Liver (tissue), 9 donors: ENCODE data around the gene HJURP. TPM values are rescaled to one million over a fixed set of nuclear protein-coding genes. Genes with fewer than 3 reads are reported as not detected.

Source experiments
- DNase-seq: peaks from one replicate; pipeline ENCODE4 v3.0.0-alpha.2; 2017; ENCODE audit warnings: low spot score
- H3K27ac ChIP-seq, 2 donors: one replicate each; pipeline ENCODE4 v1.7.0; 2013; ENCODE audit warnings: inconsistent platforms in 2 of 2, low read length in 2 of 2, control low read depth in 1 of 2, low read depth in 1 of 2, mild to moderate bottlenecking in 1 of 2
- H3K27me3 ChIP-seq, 4 donors: one replicate each; pipeline versions ENCODE4 v1.6.1 to v1.7.0; 2013; ENCODE audit warnings: low read length in 3 of 4, inconsistent platforms in 1 of 4, mild to moderate bottlenecking in 1 of 4, moderate library complexity in 1 of 4; ENCODE audit not compliant: control insufficient read depth in 4 of 4, insufficient read depth in 4 of 4
- H3K36me3 ChIP-seq, 4 donors: one replicate each; pipeline versions ENCODE4 v1.6.1 to v1.7.0; 2013; ENCODE audit warnings: low read length in 3 of 4, mild to moderate bottlenecking in 3 of 4, low read depth in 1 of 4, moderate library complexity in 1 of 4; ENCODE audit not compliant: control insufficient read depth in 4 of 4, insufficient read depth in 3 of 4
- H3K4me1 ChIP-seq, 4 donors: one replicate each; pipeline versions ENCODE4 v1.6.1 to v1.7.0; 2013; ENCODE audit warnings: low read length in 3 of 4, mild to moderate bottlenecking in 3 of 4, moderate library complexity in 1 of 4; ENCODE audit not compliant: control insufficient read depth in 4 of 4, insufficient read depth in 4 of 4
- H3K4me3 ChIP-seq, 3 donors: one replicate each; pipeline versions ENCODE4 v1.6.1 to v1.7.0; 2013; ENCODE audit warnings: low read length in 3 of 3, control low read depth in 1 of 3, low read depth in 1 of 3, mild to moderate bottlenecking in 1 of 3
- H3K9ac ChIP-seq, 2 donors: one replicate each; pipeline ENCODE4 v1.7.0; 2013; ENCODE audit warnings: low read length in 2 of 2, mild to moderate bottlenecking in 2 of 2, moderate library complexity in 2 of 2, control low read depth in 1 of 2, low read depth in 1 of 2
- H3K9me3 ChIP-seq, 4 donors: one replicate each; pipeline versions ENCODE4 v1.6.1 to v1.7.0; 2013; ENCODE audit warnings: low read length in 3 of 4; ENCODE audit not compliant: control insufficient read depth in 4 of 4
- EGR1 ChIP-seq, 2 donors: IDR thresholded peaks; 2 replicates each; pipeline ENCODE4 v1.6.1; 2016 to 2018; ENCODE audit warnings: antibody characterized with exemption in 2 of 2, low read depth in 2 of 2
- FOXA1 ChIP-seq: IDR thresholded peaks from 2 replicates; pipeline ENCODE4 v1.6.1; 2016; ENCODE audit warnings: antibody characterized with exemption
- FOXA2 ChIP-seq: IDR thresholded peaks from 2 replicates; pipeline ENCODE4 v1.6.1; 2016; ENCODE audit warnings: antibody characterized with exemption
- GABPA ChIP-seq, 2 donors: IDR thresholded peaks in 1 of 2; conservative IDR thresholded peaks in 1 of 2; 2 replicates each; pipeline ENCODE4 v1.6.1; 2016; ENCODE audit warnings: antibody characterized with exemption in 2 of 2, mild to moderate bottlenecking in 1 of 2, moderate library complexity in 1 of 2
- HNF4A ChIP-seq, 2 donors: conservative IDR thresholded peaks; 2 replicates each; pipeline ENCODE4 v1.6.1; 2016; ENCODE audit warnings: antibody characterized with exemption in 2 of 2, mild to moderate bottlenecking in 2 of 2
- HNF4G ChIP-seq: IDR thresholded peaks from 2 replicates; pipeline ENCODE4 v1.6.1; 2016; ENCODE audit warnings: antibody characterized with exemption
- JUND ChIP-seq, 2 donors: IDR thresholded peaks; 2 replicates each; pipeline ENCODE4 v1.6.1; 2016; ENCODE audit warnings: antibody characterized with exemption in 2 of 2
- NR2F2 ChIP-seq: IDR thresholded peaks from 2 replicates; pipeline ENCODE4 v1.6.1; 2016; ENCODE audit warnings: antibody characterized with exemption
- RAD21 ChIP-seq, 2 donors: IDR thresholded peaks; 2 replicates each; pipeline ENCODE4 v1.6.1; 2016; ENCODE audit warnings: antibody characterized with exemption in 2 of 2, mild to moderate bottlenecking in 2 of 2
- RXRA ChIP-seq, 2 donors: IDR thresholded peaks; 2 replicates each; pipeline ENCODE4 v1.6.1; 2017 to 2018; ENCODE audit warnings: antibody characterized with exemption in 2 of 2, mild to moderate bottlenecking in 1 of 2
- SP1 ChIP-seq: IDR thresholded peaks from 2 replicates; pipeline ENCODE4 v1.6.1; 2018; ENCODE audit warnings: antibody characterized with exemption, mild to moderate bottlenecking
- TAF1 ChIP-seq: conservative IDR thresholded peaks from 2 replicates; pipeline ENCODE4 v1.6.1; 2016; ENCODE audit warnings: antibody characterized with exemption, mild to moderate bottlenecking
- YY1 ChIP-seq: IDR thresholded peaks from 2 replicates; pipeline ENCODE4 v1.6.1; 2016; ENCODE audit warnings: antibody characterized with exemption, mild to moderate bottlenecking
- WGBS: extraction: QIAGEN DNeasy Blood & Tissue Kit; methylation state at CpG from one replicate; pipeline ENCODE4 v1.1.7; 2013; 5-methylcytosine and 5-hydroxymethylcytosine counted together
- polyA plus RNA-seq, 2 donors: library from polyadenylated mRNA; stranded (reverse) in 1 of 2; unstranded in 1 of 2; fragments of 200-250 nt in 1 of 2; fragments of >200 nt in 1 of 2; fragmentation: Nextera tagmentation in 1 of 2; extraction: Ambion mirVana in 1 of 2; gene quantifications; one replicate each; pipeline versions ENCODE4 v1.2.1 to v1.2.3, GENCODE V29; 2013 to 2015
- total RNA-seq, 2 donors: library from RNA; depleted of rRNA; stranded (reverse); fragments of >200 nt; gene quantifications; one replicate each; pipeline ENCODE4 v1.2.3, GENCODE V29; 2014
- TF ChIP-seq, protein P1 (sequence below): IDR thresholded peaks from 2 replicates; pipeline ENCODE4 v1.6.1; 2016; ENCODE audit warnings: antibody characterized with exemption
- TF ChIP-seq, protein P2 (sequence below): IDR thresholded peaks from 2 replicates; pipeline ENCODE4 v1.6.1; 2016; ENCODE audit warnings: antibody characterized with exemption
- TF ChIP-seq, protein P3 (sequence below): IDR thresholded peaks from 2 replicates; pipeline ENCODE4 v1.6.1; 2016; ENCODE audit warnings: antibody characterized with exemption, mild to moderate bottlenecking
- TF ChIP-seq, protein P4 (sequence below): IDR thresholded peaks from 2 replicates; pipeline ENCODE4 v1.6.1; 2016; ENCODE audit warnings: antibody characterized with exemption
- TF ChIP-seq, protein P5 (sequence below): fragments of 150-350 bp; IDR thresholded peaks from 2 replicates; pipeline ENCODE4 v1.5.1; 2017; ENCODE audit warnings: improper control_type of control experiment, low read depth, low read length; ENCODE audit not compliant: missing input control
- donor health status: healthy.
- donor health status: healthy.
- donor health status: healthy.
- donor health status: healthy.
- donor health status: healthy.

The HJURP gene
- total and polyA plus RNA-seq, 4 donors: 0.08 to 32.9 (median 1.4) TPM

DNA sequence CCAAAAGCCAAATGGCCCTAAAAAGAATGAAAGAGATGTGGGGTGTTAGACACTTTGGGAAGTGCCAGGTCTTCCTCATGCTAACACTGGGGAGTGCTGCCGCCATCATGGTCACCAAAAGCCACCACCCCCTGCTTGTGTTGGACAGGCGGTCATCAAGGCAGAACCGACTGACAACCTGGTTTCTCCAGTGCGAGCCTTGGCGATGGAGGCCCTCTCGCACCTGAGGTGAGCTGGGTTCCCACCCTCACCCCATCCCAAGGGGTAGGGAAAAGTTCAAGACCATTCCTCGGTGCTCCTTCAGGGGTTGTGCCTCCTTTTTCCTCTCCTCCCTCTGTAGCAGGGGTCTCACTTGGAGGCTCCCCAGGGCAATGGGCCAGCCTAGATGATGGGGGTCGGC lies 42.6 kb downstream of the HJURP start:
- 91% methylated on average over 8 of the region's 8 CpGs for WGBS
- no peaks in the 10 kb centered on the region for H3K4me1 ChIP-seq
- TF ChIP-seq RAD21 (IDR thresholded peaks at IDR 0.05): no peak
- TF ChIP-seq, protein P1, sequence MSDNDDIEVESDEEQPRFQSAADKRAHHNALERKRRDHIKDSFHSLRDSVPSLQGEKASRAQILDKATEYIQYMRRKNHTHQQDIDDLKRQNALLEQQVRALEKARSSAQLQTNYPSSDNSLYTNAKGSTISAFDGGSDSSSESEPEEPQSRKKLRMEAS: no peak
- H3K27ac ChIP-seq: no peak overlapping the region
- no peaks in the 10 kb centered on the region for H3K36me3 ChIP-seq
- H3K9me3 ChIP-seq: no peaks in the 10 kb centered on the region
- no peak overlapping the region for H3K4me3 ChIP-seq
- H3K9ac ChIP-seq: no peak overlapping the region
- H3K27me3 ChIP-seq: no peaks in the 10 kb centered on the region
- no peak for DNase-seq

DNA sequence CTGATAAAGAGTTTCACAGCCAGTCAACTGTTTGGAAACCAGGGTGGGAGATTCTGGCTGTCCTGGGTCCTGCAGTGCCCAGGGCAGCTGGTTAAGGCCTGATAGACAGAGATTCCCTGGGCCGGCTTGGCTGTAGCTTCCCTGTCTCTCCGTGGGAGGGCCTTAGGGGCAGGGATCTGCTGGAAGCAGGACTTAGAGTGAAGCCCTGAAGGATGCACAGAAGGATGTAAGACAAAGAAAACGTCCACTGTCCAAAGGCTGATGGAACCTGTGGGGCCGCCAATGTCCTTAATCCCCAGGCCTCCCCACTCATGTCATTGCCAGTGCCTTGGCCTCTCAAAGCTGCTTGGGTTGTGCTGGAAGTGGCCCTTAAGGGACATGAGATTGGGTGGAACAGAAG lies 43.2 kb downstream of the HJURP start:
- WGBS: 84% methylated on average over 4 of the region's 4 CpGs
- no peaks in the 10 kb centered on the region for H3K9me3 ChIP-seq
- no peak overlapping the region for H3K27ac ChIP-seq
- H3K4me3 ChIP-seq: no peak overlapping the region
- TF ChIP-seq SP1: no peak
- no peak for TF ChIP-seq YY1
- TF ChIP-seq FOXA1: no peak
- TF ChIP-seq, protein P2, sequence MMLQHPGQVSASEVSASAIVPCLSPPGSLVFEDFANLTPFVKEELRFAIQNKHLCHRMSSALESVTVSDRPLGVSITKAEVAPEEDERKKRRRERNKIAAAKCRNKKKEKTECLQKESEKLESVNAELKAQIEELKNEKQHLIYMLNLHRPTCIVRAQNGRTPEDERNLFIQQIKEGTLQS: no peak
- no peak for TF ChIP-seq RAD21 (IDR thresholded peaks at IDR 0.05)
- no peak for TF ChIP-seq HNF4A (conservative IDR thresholded peaks at IDR 0.05)
- no peak for TF ChIP-seq GABPA (IDR thresholded peaks at IDR 0.05 in 1 of 2, conservative IDR thresholded peaks at IDR 0.05 in 1 of 2)
- no peak for TF ChIP-seq NR2F2
- TF ChIP-seq HNF4G: no peak
- no peak for TF ChIP-seq RXRA (IDR thresholded peaks at IDR 0.05)
- TF ChIP-seq, protein P1: no peak
- no peak for TF ChIP-seq JUND (IDR thresholded peaks at IDR 0.05)
- TF ChIP-seq, protein P3, sequence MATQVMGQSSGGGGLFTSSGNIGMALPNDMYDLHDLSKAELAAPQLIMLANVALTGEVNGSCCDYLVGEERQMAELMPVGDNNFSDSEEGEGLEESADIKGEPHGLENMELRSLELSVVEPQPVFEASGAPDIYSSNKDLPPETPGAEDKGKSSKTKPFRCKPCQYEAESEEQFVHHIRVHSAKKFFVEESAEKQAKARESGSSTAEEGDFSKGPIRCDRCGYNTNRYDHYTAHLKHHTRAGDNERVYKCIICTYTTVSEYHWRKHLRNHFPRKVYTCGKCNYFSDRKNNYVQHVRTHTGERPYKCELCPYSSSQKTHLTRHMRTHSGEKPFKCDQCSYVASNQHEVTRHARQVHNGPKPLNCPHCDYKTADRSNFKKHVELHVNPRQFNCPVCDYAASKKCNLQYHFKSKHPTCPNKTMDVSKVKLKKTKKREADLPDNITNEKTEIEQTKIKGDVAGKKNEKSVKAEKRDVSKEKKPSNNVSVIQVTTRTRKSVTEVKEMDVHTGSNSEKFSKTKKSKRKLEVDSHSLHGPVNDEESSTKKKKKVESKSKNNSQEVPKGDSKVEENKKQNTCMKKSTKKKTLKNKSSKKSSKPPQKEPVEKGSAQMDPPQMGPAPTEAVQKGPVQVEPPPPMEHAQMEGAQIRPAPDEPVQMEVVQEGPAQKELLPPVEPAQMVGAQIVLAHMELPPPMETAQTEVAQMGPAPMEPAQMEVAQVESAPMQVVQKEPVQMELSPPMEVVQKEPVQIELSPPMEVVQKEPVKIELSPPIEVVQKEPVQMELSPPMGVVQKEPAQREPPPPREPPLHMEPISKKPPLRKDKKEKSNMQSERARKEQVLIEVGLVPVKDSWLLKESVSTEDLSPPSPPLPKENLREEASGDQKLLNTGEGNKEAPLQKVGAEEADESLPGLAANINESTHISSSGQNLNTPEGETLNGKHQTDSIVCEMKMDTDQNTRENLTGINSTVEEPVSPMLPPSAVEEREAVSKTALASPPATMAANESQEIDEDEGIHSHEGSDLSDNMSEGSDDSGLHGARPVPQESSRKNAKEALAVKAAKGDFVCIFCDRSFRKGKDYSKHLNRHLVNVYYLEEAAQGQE: no peak
- TF ChIP-seq, protein P4, sequence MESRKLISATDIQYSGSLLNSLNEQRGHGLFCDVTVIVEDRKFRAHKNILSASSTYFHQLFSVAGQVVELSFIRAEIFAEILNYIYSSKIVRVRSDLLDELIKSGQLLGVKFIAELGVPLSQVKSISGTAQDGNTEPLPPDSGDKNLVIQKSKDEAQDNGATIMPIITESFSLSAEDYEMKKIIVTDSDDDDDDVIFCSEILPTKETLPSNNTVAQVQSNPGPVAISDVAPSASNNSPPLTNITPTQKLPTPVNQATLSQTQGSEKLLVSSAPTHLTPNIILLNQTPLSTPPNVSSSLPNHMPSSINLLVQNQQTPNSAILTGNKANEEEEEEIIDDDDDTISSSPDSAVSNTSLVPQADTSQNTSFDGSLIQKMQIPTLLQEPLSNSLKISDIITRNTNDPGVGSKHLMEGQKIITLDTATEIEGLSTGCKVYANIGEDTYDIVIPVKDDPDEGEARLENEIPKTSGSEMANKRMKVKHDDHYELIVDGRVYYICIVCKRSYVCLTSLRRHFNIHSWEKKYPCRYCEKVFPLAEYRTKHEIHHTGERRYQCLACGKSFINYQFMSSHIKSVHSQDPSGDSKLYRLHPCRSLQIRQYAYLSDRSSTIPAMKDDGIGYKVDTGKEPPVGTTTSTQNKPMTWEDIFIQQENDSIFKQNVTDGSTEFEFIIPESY: no peak
- TF ChIP-seq, protein P5, sequence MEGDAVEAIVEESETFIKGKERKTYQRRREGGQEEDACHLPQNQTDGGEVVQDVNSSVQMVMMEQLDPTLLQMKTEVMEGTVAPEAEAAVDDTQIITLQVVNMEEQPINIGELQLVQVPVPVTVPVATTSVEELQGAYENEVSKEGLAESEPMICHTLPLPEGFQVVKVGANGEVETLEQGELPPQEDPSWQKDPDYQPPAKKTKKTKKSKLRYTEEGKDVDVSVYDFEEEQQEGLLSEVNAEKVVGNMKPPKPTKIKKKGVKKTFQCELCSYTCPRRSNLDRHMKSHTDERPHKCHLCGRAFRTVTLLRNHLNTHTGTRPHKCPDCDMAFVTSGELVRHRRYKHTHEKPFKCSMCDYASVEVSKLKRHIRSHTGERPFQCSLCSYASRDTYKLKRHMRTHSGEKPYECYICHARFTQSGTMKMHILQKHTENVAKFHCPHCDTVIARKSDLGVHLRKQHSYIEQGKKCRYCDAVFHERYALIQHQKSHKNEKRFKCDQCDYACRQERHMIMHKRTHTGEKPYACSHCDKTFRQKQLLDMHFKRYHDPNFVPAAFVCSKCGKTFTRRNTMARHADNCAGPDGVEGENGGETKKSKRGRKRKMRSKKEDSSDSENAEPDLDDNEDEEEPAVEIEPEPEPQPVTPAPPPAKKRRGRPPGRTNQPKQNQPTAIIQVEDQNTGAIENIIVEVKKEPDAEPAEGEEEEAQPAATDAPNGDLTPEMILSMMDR: no peak
- TF ChIP-seq FOXA2: no peak
- no peak for TF ChIP-seq EGR1 (IDR thresholded peaks at IDR 0.05; ENCODE audit: low read depth in 2 of 2)
- no peak for TF ChIP-seq TAF1
- no peak for DNase-seq
- no peaks in the 10 kb centered on the region for H3K36me3 ChIP-seq
- no peaks in the 10 kb centered on the region for H3K27me3 ChIP-seq
- no peaks in the 10 kb centered on the region for H3K4me1 ChIP-seq
- H3K9ac ChIP-seq: no peak overlapping the region
